GM19395 (cell line): ENCODE results near the gene FBXL22.

ENCODE experiments used
- ATAC-seq: cut with Tn5 transposase; IDR thresholded peaks from one replicate; pipeline ENCODE4 v1.9.1; 2021; ENCODE audit warnings: mild to moderate bottlenecking, moderate library complexity; ENCODE audit not compliant: unreplicated experiment

Gene FBXL22

GRCh38 chr15:63593705-63594671 is 3.2 kb upstream of the FBXL22 start:
- ATAC-seq: no peak

DNA sequence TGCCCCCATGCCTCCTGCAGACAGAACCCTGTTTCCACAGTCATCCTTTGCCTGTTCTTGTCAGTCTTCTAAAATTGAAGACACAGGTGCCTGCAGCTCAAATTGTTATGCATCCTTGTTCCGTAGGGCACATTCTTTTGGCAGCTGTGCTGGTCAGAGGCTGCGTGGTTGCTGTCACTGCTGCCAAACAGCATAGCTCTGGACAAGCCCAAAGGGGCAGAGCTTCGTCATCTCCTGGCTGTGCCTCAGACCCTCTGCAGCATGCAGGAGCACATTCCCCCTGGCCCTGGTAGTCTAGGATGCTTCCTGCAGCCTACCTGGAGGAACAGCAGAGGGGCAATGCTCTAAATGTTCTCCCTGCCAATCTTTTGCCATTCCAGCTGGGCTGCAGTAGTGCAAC is 2.1 kb upstream of the FBXL22 start:
- no peak for ATAC-seq

DNA sequence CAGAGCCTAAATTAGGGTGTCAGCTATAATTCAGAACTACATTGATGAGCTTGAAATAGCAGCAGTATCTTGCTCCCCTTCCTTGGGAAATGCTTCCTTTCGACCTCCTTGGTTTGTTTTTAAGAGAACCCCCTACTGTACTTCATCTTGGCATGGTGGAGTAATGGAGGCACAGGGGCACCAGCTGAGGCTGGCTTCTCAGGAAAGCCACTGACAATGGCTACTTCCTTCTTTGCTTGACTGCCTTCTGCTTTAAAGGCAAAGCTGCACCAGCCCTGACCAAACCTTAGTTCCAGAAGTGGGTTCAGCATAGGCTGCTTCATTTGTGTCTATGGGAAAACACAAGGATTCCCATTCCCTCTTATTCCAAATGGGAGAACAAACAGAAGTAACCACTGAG is 1.5 kb upstream of the FBXL22 start:
- ATAC-seq: no peak

GRCh38 chr15:63596676-63597037 is 530 bp upstream of the FBXL22 start:
- ATAC-seq: no peak

- ATAC-seq: no peak
These were observed 634 bp downstream of the FBXL22 start for GRCh38 chr15:63597821-63598220.

DNA sequence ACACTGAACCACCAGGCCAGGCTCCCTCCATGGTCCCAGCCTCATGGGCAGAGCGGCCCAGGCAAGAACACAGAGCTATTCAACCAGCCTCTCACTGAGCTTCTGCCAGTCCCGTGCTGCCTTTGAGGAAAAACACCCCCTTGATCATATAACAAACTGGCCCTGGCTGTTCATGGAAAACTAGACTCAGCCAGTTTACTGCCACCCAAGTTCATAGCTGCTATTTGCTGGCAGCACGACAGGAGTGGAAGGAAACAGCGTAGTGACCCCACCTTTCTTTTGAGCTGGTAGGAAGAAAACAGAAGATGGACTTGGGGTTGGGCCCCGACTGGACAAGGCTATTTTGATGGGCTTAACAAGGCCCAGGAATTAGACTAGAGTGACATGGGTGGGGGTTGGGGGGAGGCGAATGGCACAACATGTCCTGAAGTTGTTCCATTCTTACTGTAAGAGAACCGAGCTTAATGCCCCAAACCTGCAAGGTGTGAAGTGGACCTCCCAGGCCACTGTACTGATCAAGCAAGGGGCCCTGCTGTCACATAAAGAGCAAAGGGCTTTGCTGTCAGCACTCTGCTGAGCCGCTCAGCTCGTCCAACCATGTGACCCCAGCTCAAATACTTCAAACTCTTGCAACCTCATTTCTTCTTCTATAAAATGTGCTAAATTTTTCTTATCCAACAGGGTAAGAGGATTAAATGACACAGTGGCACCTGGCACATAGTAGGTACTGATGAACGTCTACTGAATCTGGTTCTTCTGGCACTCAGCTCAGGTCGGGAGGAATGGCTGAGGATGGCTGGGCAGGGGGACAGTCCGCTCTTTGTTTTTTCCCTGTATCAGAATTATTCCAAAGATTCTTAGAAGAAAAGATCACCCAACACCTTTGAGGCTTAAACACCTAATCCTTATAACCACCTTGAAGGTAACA is 1.6 kb downstream of the FBXL22 start:
- ATAC-seq: no peak

GRCh38 chr15:63599401-63600000 is 2.3 kb downstream of the FBXL22 start:
- ATAC-seq: no peak

DNA sequence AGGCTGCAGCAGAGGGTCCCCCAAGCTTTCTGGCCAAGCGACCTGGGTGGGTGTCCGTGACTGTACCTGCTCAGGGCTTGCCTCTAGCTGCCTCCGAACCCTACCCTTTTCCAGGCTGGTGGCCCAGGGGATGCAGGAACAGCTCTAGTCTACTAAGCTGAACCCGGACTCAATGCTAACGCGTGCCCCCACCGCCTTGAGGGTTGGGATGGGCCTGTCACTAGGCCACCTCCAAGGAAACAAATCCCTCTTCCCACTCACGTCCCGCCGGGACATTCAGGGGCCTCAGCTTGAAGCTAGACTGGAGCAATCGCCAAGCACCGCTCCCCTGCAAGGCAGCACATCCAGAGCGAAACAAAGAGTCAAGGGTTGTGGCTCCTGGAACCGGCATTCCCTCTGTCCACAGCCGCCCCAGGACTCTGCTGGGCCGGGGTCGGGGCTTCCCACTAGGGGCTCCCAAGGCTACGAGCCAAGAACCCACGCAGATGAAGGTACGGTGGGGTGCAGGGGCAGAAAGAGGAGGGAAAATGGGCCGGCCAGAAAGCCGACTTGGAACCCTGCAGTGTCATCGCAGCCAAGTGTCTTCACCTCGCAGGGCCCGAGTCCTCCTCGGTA is 2.9 kb downstream of the FBXL22 start:
- peak; percentile 5 for ATAC-seq

- peak; percentile 63 for ATAC-seq
These were observed 3.4 kb downstream of the FBXL22 start for GRCh38 chr15:63600616-63601025.

GRCh38 chr15:63601026-63601703 is 4.0 kb downstream of the FBXL22 start:
- peak; percentile 11 for ATAC-seq

- ATAC-seq: no peak
These were observed 4.6 kb downstream of the FBXL22 start for GRCh38 chr15:63601704-63602185.

- no peak for ATAC-seq
These were observed 5.4 kb downstream of the FBXL22 start for GRCh38 chr15:63602595-63602994.

GRCh38 chr15:63603516-63603915 is 6.3 kb downstream of the FBXL22 start:
- no peak for ATAC-seq

DNA sequence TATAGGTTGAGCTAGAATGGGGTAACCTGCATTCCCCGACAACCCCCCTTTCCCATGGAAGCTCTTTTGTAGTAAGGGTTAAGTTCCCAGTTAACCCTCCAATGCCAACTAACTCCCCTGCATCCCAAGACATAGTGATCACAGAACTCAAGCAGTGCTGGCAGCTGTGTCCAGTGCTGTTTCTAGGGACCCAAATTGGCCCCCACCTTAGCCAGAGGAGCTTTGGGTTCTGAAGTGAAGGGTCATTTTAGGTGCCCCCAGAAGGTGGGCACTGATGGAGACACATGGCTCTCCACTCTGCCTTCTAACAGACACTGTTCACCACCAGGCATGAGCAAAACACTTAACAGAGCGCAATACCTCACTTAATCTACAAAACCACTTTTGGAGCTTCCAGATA is 7.1 kb downstream of the FBXL22 start:
- no peak for ATAC-seq

DNA sequence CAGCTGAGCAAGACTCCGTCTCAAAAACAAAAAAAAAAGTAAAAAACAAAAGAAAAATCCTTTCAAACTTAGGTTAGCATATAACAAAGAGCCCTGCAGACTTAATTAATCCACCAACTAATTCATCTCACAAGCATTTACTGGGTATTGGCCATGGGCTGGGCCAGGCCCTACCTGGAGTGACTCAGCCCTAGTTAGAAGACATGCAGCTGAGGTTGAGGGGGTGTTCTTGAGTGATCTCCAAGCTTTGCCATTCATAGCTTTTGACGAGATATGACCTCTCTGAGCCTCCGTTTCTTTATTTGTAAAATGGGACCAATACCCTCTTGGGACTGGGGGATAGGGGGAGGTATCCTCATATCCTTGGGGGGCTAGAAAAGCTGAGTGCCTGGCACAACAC is 7.8 kb downstream of the FBXL22 start:
- ATAC-seq: no peak

- ATAC-seq: no peak
These were observed 8.6 kb downstream of the FBXL22 start for GRCh38 chr15:63605816-63606215.

DNA sequence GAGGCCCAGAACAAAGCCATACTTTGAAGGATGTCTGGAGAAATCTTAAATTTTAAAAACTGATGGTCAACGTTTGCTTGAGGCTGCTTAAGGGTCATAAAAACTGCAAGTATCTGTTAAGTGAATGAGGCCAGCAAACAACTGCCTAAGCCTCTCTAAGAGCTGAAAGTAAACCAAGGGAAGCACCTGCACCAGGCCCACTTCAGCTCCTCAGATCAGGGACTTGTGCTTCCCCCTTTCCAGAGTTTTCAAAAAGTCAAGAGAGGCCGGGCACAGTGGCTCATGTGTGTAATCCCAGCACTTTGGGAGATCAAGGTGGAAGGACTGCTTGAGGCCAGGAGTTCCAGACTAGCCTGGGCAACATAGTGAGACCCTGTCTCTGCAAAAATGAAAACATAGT is 9.1 kb downstream of the FBXL22 start:
- ATAC-seq: no peak

GRCh38 chr15:63608989-63609388 is 11.8 kb downstream of the FBXL22 start:
- ATAC-seq: no peak

GRCh38 chr15:63609448-63609847 is 12.3 kb downstream of the FBXL22 start:
- ATAC-seq: no peak

DNA sequence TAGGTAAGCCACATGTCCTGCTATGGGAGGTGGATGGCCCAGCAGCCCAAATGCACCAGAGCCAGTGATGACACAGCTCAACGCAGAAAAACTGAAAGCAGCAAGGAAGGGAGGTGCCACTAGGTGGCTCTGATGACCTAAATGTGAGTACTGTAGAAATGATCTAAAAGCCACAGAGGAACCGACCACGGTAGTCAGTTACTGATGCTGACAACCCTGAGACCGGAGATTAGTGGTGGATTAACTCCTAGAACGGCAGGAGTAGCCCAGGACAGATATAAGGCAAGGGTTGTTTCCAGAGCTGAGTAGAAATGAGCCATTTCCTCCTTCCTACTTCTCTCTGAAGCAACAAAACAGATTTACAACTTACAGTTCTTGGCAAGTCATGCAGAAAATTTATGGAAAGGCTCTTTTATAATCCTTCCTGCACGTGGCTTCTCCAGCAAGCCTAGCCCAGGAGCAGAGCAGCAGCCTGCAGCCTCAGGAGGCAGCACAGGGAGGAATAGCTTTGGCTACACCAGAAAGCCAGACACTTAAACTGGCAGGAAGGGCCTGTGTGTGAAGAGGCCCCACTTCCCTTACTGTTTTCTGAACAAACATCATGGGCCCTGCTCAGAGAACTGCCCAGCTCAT is 13.1 kb downstream of the FBXL22 start:
- ATAC-seq: peak; percentile 84
